ENCODE data around the gene CNGB1.

GRCh38 chr16:58012481-58012880 is 41.6 kb upstream of the CNGB1 start:
- no peak for TF ChIP-seq EZH2phosphoT487 (IDR thresholded peaks at IDR 0.05)
- TF ChIP-seq CTCF (IDR thresholded peaks at IDR 0.05) = no peak
- no peak for TF ChIP-seq EZH2 (IDR thresholded peaks at IDR 0.05)
